Caco-2 (cell line): ENCODE results near the gene ATP1B1. TPM values are rescaled to one million over a fixed set of nuclear protein-coding genes. Genes with fewer than 3 reads are reported as not detected.

Experiments
- BruUV-seq: library from RNA; stranded (reverse); fragments of 400-500 nt; replicated peaks from 2 replicates; lab custom pipeline; 2021; lab: Mats Ljungman, UMichigan
- CTCF ChIA-PET: fragments of 300-600 bp; sonication (Branson Sonifier 250); formaldehyde crosslinking; loops from one replicate; lab custom pipeline; 2022; ENCODE audit warnings: antibody characterized with exemption; lab: Charles Lee
- POLR2A ChIA-PET: fragments of 300-600 bp; sonication (Branson Sonifier 250); formaldehyde crosslinking; loops from one replicate; lab custom pipeline; 2022; ENCODE audit warnings: antibody characterized with exemption; lab: Charles Lee
- DNase-seq, 2 experiments: peaks; one replicate each; pipeline versions ENCODE4 v3.0.0 to v3.0.0-alpha.2; 2020 to 2022
- H3K27me3 ChIP-seq: replicated peaks from 2 replicates; pipeline ENCODE4 v1.6.0; 2011; ENCODE audit warnings: low read length; ENCODE audit not compliant: control insufficient read depth, insufficient read depth
- H3K36me3 ChIP-seq: 2 replicates; pipeline ENCODE4 v1.5.1; 2011; ENCODE audit warnings: low read length; ENCODE audit not compliant: control insufficient read depth, insufficient read depth
- H3K4me1 ChIP-seq: fragments of 250-450 bp; sonication (Bioruptor Pico); 2 replicates; pipeline ENCODE4 v1.5.1; 2020; ENCODE audit warnings: mild to moderate bottlenecking
- H3K4me3 ChIP-seq: 2 replicates; pipeline ENCODE4 v1.5.1; 2011; ENCODE audit warnings: low read depth, mild to moderate bottlenecking, control low read depth, low read length
- H3K9me3 ChIP-seq: fragments of 250-450 bp; sonication (Bioruptor Pico); 2 replicates; pipeline ENCODE4 v1.5.1; 2020; ENCODE audit warnings: mild to moderate bottlenecking, moderate library complexity
- H3K27ac Mint-ChIP-seq: one replicate; pipeline ENCODE4 v1.8.0; 2022; ENCODE audit warnings: mixed read lengths; ENCODE audit not compliant: unreplicated experiment
- H3K27me3 Mint-ChIP-seq: one replicate; pipeline ENCODE4 v1.8.0; 2022; ENCODE audit warnings: mixed read lengths; ENCODE audit not compliant: insufficient read depth, unreplicated experiment
- H3K36me3 Mint-ChIP-seq: one replicate; pipeline ENCODE4 v1.8.0; 2022; ENCODE audit warnings: mild to moderate bottlenecking, mixed read lengths; ENCODE audit not compliant: insufficient read depth, unreplicated experiment
- H3K4me1 Mint-ChIP-seq: one replicate; pipeline ENCODE4 v1.8.0; 2022; ENCODE audit warnings: low read depth, mixed read lengths; ENCODE audit not compliant: unreplicated experiment
- H3K4me3 Mint-ChIP-seq: one replicate; pipeline ENCODE4 v1.8.0; 2022; ENCODE audit warnings: mild to moderate bottlenecking, moderate library complexity, mixed read lengths; ENCODE audit not compliant: unreplicated experiment
- H3K9me3 Mint-ChIP-seq: one replicate; pipeline ENCODE4 v1.8.0; 2022; ENCODE audit warnings: mixed read lengths; ENCODE audit not compliant: unreplicated experiment
- intact Hi-C: fragments of 100-400 bp; cut with micrococcal nuclease; formaldehyde crosslinking; loops from one replicate; pipeline ENCODE4 v1.10.0; 2022; ENCODE audit not compliant: unreplicated experiment
- total RNA-seq: library from RNA; stranded (reverse); gene quantifications from 2 replicates; pipeline ENCODE4 v1.2.3, GENCODE V29; 2022
- TF ChIP-seq, protein P1 (sequence below), 2 experiments: fragments of 200-600 bp in 1 of 2; IDR thresholded peaks; 1 replicate in 1 of 2; 2 replicates in 1 of 2; pipeline versions ENCODE4 v1.5.1 to v1.8.0; 2011 to 2022; ENCODE audit warnings: antibody characterized with exemption in 1 of 2, control low read depth in 1 of 2, inconsistent platforms in 1 of 2, low read depth in 1 of 2, low read length in 1 of 2, mild to moderate bottlenecking in 1 of 2, moderate library complexity in 1 of 2; ENCODE audit not compliant: insufficient read depth in 1 of 2, severe bottlenecking in 1 of 2, unreplicated experiment in 1 of 2

The ATP1B1 gene
- total RNA-seq, 1 experiment from 2014 or later: 320 TPM

DNA sequence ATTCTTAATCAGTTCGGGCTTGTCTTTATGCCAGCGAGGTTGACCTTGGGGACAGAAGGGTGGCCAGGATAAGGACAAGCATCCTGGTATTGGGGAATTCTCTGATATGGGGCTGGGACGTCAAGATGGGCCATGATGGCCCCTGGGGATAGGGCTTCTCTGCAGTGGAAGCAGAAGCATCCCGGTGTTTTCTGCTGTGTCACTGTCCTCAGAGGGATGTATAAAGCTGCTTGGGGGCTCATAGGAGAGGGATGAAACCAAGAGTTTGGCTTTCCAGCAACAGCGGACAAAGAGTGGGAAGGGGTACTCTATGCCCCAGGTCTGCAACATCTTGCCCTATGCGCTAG is 1.4 kb upstream of the ATP1B1 start:
- intact Hi-C loops: loop anchor here (5.0 to 10.0 kb wide), 2 partner anchors 353 to 470 kb away; no protein-coding TSS in a partner anchor

DNA sequence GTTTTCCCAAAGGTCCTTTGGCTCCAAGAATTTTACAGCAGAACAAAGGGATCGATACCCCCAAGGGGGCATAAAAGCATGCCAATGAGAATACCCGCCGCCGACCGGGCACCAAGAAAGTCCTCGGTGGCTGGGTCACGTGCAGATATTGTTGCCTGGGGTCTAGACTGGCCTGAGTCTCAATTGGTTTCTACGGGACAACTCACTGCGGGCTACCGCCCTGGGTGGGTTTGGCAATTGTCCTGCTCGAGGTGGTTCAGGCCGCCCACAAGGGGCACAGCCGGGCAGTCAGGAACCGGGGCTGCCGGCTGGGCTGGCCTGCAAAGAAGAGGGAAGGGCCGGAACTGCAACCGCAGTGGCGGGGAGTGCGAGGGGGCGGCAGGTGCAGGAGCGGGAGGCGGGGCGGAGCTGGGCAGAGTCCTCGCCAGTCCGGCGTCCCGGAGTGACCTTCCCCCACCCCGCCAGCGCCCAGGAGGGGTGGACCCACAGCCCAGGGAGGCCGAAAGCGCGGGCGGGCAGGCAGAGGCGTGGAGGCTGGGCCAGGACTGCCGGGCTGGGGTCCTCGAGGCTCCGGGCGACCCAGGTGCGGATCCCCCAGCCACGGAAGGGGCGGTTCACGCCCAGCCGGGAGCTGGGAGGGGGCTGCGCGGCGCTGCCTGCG is 926 bp upstream of the ATP1B1 start:
- no peaks in the 10 kb centered on the region for H3K9me3 ChIP-seq
- peak overlapping the region; percentile 99 for H3K4me3 ChIP-seq
- intact Hi-C loops: loop anchor here (1.0 to 10.0 kb wide), 3 partner anchors 198 to 471 kb away; no protein-coding TSS in a partner anchor
- peaks cover 54% of the 10 kb centered on the region for H3K4me1 ChIP-seq
- peak; percentile 95 to 97 for DNase-seq
- Mint-ChIP-seq H3K27me3 (no peaks in the 10 kb centered on the region), H3K4me1 (peaks cover 29% of the 10 kb centered on the region), H3K4me3 (peak overlapping the region; percentile 99), H3K27ac (peak overlapping the region; percentile 97), H3K9me3 (no peaks in the 10 kb centered on the region), H3K36me3 (peaks cover 47% of the 10 kb centered on the region)
- TF ChIP-seq, protein P1, sequence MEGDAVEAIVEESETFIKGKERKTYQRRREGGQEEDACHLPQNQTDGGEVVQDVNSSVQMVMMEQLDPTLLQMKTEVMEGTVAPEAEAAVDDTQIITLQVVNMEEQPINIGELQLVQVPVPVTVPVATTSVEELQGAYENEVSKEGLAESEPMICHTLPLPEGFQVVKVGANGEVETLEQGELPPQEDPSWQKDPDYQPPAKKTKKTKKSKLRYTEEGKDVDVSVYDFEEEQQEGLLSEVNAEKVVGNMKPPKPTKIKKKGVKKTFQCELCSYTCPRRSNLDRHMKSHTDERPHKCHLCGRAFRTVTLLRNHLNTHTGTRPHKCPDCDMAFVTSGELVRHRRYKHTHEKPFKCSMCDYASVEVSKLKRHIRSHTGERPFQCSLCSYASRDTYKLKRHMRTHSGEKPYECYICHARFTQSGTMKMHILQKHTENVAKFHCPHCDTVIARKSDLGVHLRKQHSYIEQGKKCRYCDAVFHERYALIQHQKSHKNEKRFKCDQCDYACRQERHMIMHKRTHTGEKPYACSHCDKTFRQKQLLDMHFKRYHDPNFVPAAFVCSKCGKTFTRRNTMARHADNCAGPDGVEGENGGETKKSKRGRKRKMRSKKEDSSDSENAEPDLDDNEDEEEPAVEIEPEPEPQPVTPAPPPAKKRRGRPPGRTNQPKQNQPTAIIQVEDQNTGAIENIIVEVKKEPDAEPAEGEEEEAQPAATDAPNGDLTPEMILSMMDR (IDR thresholded peaks at IDR 0.05; ENCODE audit: insufficient read depth in 1 of 2, low read depth in 1 of 2, low read length in 1 of 2, severe bottlenecking in 1 of 2, unreplicated experiment in 1 of 2): peak; percentile 17 to 38
- POLR2A ChIA-PET: interaction anchor here (0.6 kb wide), 1 partner anchor 102 kb away, joined by 4 read pairs; no protein-coding TSS in a partner anchor
- no TSS peak for BruUV-seq
- no peaks in the 10 kb centered on the region for H3K27me3 ChIP-seq
- CTCF ChIA-PET: interaction anchor here (0.7 to 0.9 kb wide), 4 partner anchors 9 to 502 kb away, joined by 3 to 4 read pairs (median 3); partner anchors contain the start of gene BLZF1
- no peaks in the 10 kb centered on the region for H3K36me3 ChIP-seq

More for the DNA sequence above, 1.4 kb upstream of the ATP1B1 start:
- Histone ChIP-seq H3K9me3 (no peaks in the 10 kb centered on the region), H3K36me3 (no peaks in the 10 kb centered on the region; the same call in 1 of the 2 replicates), H3K4me3 (peak overlapping the region; percentile 99), H3K27me3 (no peaks in the 10 kb centered on the region), H3K4me1 (peaks cover 54% of the 10 kb centered on the region)
- TSS peak; percentile 40 for BruUV-seq
- peaks cover 42% of the 10 kb centered on the region for H3K36me3 Mint-ChIP-seq
- H3K27ac Mint-ChIP-seq: peak overlapping the region; percentile 97
- H3K4me3 Mint-ChIP-seq: peak overlapping the region; percentile 99
- DNase-seq: no peak
- TF ChIP-seq, protein P1 (IDR thresholded peaks at IDR 0.05; ENCODE audit: insufficient read depth in 1 of 2, low read depth in 1 of 2, low read length in 1 of 2, severe bottlenecking in 1 of 2, unreplicated experiment in 1 of 2): no peak
- peaks cover 30% of the 10 kb centered on the region for H3K4me1 Mint-ChIP-seq
- H3K9me3 Mint-ChIP-seq: no peaks in the 10 kb centered on the region
- no peaks in the 10 kb centered on the region for H3K27me3 Mint-ChIP-seq
- ChIA-PET CTCF (no interaction called here), POLR2A (interaction anchor here (1.2 kb wide), 1 partner anchor 198 kb away, joined by 3 read pairs; no protein-coding TSS in a partner anchor)

DNA sequence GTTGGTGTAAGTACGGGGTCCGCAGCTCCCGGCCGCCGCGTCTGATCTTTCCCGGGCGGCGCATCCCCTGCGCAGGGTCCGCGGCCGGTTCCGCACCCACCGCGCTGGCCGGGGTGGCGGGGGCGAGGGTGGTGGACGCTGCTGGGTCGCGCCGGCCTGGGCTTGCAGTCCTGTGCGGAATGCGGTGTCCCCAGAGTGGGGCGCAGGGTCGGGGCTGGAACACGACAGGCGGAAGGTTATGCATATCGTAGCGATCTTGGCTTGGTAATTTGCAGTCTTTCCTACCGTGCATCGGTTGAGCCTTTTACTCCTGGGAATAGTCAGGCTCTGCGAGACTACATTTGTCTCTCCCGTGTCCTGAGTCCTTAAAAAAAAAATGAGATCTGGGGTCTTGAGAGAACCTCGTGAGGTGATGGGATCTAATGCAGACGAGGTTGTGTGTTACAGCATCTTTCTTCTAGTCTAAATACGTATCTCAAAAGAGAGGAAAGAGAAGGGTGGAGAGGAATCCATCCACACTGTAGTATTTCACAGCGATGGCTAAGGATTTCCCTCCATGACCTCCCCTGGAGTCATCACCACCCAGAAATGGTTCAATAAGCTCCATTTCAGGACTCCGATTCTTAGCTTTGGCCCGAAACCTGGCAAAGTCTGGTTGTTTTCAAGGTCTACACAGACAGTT is 572 bp downstream of the ATP1B1 start:
- Mint-ChIP-seq H3K27me3 (no peaks in the 10 kb centered on the region), H3K4me1 (peaks cover 29% of the 10 kb centered on the region), H3K9me3 (no peaks in the 10 kb centered on the region), H3K27ac (peak overlapping the region; percentile 97), H3K4me3 (peak overlapping the region; percentile 99), H3K36me3 (peaks cover 62% of the 10 kb centered on the region)
- Histone ChIP-seq H3K9me3 (no peaks in the 10 kb centered on the region), H3K4me3 (peak overlapping the region; percentile 99), H3K27me3 (no peaks in the 10 kb centered on the region), H3K4me1 (peaks cover 56% of the 10 kb centered on the region), H3K36me3 (no peaks in the 10 kb centered on the region)
- intact Hi-C loops: loop anchor here (1.0 to 10.0 kb wide), 3 partner anchors 200 to 472 kb away; no protein-coding TSS in a partner anchor
- ChIA-PET CTCF (interaction anchor here (0.9 kb wide), 1 partner anchor 504 kb away, joined by 3 read pairs; no protein-coding TSS in a partner anchor), POLR2A (no interaction called here)
- TF ChIP-seq, protein P1 (IDR thresholded peaks at IDR 0.05; ENCODE audit: insufficient read depth in 1 of 2, low read depth in 1 of 2, low read length in 1 of 2, severe bottlenecking in 1 of 2, unreplicated experiment in 1 of 2): no peak
- BruUV-seq: TSS peak; percentile 32
- peak in 1 of 2 experiments; percentile 34 for DNase-seq
